IPS DF 6.9 (cell line): ENCODE data around the gene SLC1A4.

ENCODE experiments used
- DNase-seq: peaks from one replicate; pipeline ENCODE4 v3.0.0-alpha.2; 2013; ENCODE audit warnings: low read depth, low spot score
- H3K27ac ChIP-seq: one replicate; pipeline ENCODE4 v1.5.1; 2013; ENCODE audit warnings: low read length, control low read depth
- H3K27me3 ChIP-seq: 2 replicates; pipeline ENCODE4 v1.6.1; 2013; ENCODE audit warnings: mild to moderate bottlenecking, low read length; ENCODE audit not compliant: control insufficient read depth, insufficient read depth
- H3K36me3 ChIP-seq: 2 replicates; pipeline ENCODE4 v1.6.1; 2013; ENCODE audit warnings: low read length; ENCODE audit not compliant: control insufficient read depth, insufficient read depth
- H3K4me1 ChIP-seq: 2 replicates; pipeline ENCODE4 v1.6.1; 2013; ENCODE audit warnings: low read length; ENCODE audit not compliant: control insufficient read depth, insufficient read depth
- H3K4me3 ChIP-seq: 2 replicates; pipeline ENCODE4 v1.5.1; 2013; ENCODE audit warnings: mild to moderate bottlenecking, low read length
- H3K9me3 ChIP-seq: 2 replicates; pipeline ENCODE4 v1.6.1; 2013; ENCODE audit warnings: low read length, inconsistent platforms; ENCODE audit not compliant: control insufficient read depth, insufficient read depth
- WGBS: extraction: QIAGEN DNeasy Blood & Tissue Kit; methylation state at CpG from one replicate; pipeline ENCODE4 v1.1.7; 2013; ENCODE audit warnings: mixed read lengths, missing lambda C conversion rate; ENCODE audit not compliant: insufficient read length, insufficient coverage; 5-methylcytosine and 5-hydroxymethylcytosine counted together

The SLC1A4 gene

GRCh38 chr2:65023742-65024141 lies 34.5 kb downstream of the SLC1A4 start:
- H3K27ac ChIP-seq: no peak overlapping the region
- no peak overlapping the region for H3K4me3 ChIP-seq
- H3K27me3 ChIP-seq: no peaks in the 10 kb centered on the region
- no CpG with 5 or more reads among the region's 8 CpGs for WGBS
- no peaks in the 10 kb centered on the region for H3K9me3 ChIP-seq
- no peaks in the 10 kb centered on the region for H3K36me3 ChIP-seq
- H3K4me1 ChIP-seq: no peaks in the 10 kb centered on the region
- DNase-seq: no peak

GRCh38 chr2:65024149-65024829 lies 35.1 kb downstream of the SLC1A4 start:
- no peak overlapping the region for H3K4me3 ChIP-seq
- H3K4me1 ChIP-seq: no peaks in the 10 kb centered on the region
- H3K36me3 ChIP-seq: no peaks in the 10 kb centered on the region
- H3K27me3 ChIP-seq: no peaks in the 10 kb centered on the region
- no peaks in the 10 kb centered on the region for H3K9me3 ChIP-seq
- no peak overlapping the region for H3K27ac ChIP-seq
- WGBS: no CpG with 5 or more reads among the region's 7 CpGs
- DNase-seq: no peak

- H3K27me3 ChIP-seq: no peaks in the 10 kb centered on the region
- H3K4me1 ChIP-seq: 0 out of 2 replicates have a peak, but pooled peaks cover under 1% of the 10 kb centered on the region
- WGBS: no CpG with 5 or more reads among the region's 8 CpGs
- H3K27ac ChIP-seq: no peak overlapping the region
- no peak overlapping the region for H3K4me3 ChIP-seq
- no peaks in the 10 kb centered on the region for H3K9me3 ChIP-seq
- no peaks in the 10 kb centered on the region for H3K36me3 ChIP-seq
- DNase-seq: no peak
Observed at GRCh38 chr2:65025453-65026123, 36.4 kb downstream of the SLC1A4 start.

GRCh38 chr2:65026154-65026553 lies 37.0 kb downstream of the SLC1A4 start:
- no peak for DNase-seq
- Histone ChIP-seq H3K4me1 (0 out of 2 replicates have a peak, but pooled peaks cover 3% of the 10 kb centered on the region), H3K9me3 (no peaks in the 10 kb centered on the region), H3K27me3 (no peaks in the 10 kb centered on the region), H3K36me3 (no peaks in the 10 kb centered on the region), H3K27ac (no peak overlapping the region), H3K4me3 (no peak overlapping the region)
- WGBS: no CpG with 5 or more reads among the region's 8 CpGs

GRCh38 chr2:65026704-65027464 lies 37.7 kb downstream of the SLC1A4 start:
- Histone ChIP-seq H3K4me3 (no peak overlapping the region), H3K9me3 (no peaks in the 10 kb centered on the region), H3K4me1 (peaks cover 4% of the 10 kb centered on the region; the same call in 1 of the 2 replicates), H3K36me3 (no peaks in the 10 kb centered on the region), H3K27me3 (no peaks in the 10 kb centered on the region), H3K27ac (no peak overlapping the region)
- DNase-seq: no peak
- no CpG with 5 or more reads among the region's 13 CpGs for WGBS

- no peak overlapping the region for H3K4me3 ChIP-seq
- no peaks in the 10 kb centered on the region for H3K36me3 ChIP-seq
- no peak for DNase-seq
- H3K4me1 ChIP-seq: peaks cover 4% of the 10 kb centered on the region; the same call in 1 of the 2 replicates
- no peaks in the 10 kb centered on the region for H3K9me3 ChIP-seq
- no CpG with 5 or more reads among the region's 8 CpGs for WGBS
- H3K27ac ChIP-seq: no peak overlapping the region
- no peaks in the 10 kb centered on the region for H3K27me3 ChIP-seq
Observed at GRCh38 chr2:65027616-65028244, 38.5 kb downstream of the SLC1A4 start.

GRCh38 chr2:65030476-65031332 lies 41.5 kb downstream of the SLC1A4 start:
- no peaks in the 10 kb centered on the region for H3K9me3 ChIP-seq
- H3K27me3 ChIP-seq: no peaks in the 10 kb centered on the region
- H3K27ac ChIP-seq: no peak overlapping the region
- H3K36me3 ChIP-seq: no peaks in the 10 kb centered on the region
- no peak overlapping the region for H3K4me3 ChIP-seq
- DNase-seq: no peak
- no CpG with 5 or more reads among the region's 11 CpGs for WGBS
- peaks cover 4% of the 10 kb centered on the region; the same call in 1 of the 2 replicates for H3K4me1 ChIP-seq

GRCh38 chr2:65031341-65032018 lies 42.3 kb downstream of the SLC1A4 start:
- DNase-seq: no peak
- Histone ChIP-seq H3K36me3 (no peaks in the 10 kb centered on the region), H3K4me3 (no peak overlapping the region), H3K27me3 (no peaks in the 10 kb centered on the region), H3K27ac (no peak overlapping the region), H3K9me3 (no peaks in the 10 kb centered on the region), H3K4me1 (peaks cover 4% of the 10 kb centered on the region; the same call in 1 of the 2 replicates)
- no CpG with 5 or more reads among the region's 8 CpGs for WGBS
